Measurements from ENCODE around the gene ERN2.

Gene ERN2

GRCh38 chr16:23651943-23652468 lies 61.0 kb downstream of the ERN2 start:
- H3K4me3 ChIP-seq (ENCODE audit: low read depth, low read length) = no peak overlapping the region
- no peak overlapping the region for H3K4me2 ChIP-seq (ENCODE audit: low read length)
- TF ChIP-seq, protein P1, sequence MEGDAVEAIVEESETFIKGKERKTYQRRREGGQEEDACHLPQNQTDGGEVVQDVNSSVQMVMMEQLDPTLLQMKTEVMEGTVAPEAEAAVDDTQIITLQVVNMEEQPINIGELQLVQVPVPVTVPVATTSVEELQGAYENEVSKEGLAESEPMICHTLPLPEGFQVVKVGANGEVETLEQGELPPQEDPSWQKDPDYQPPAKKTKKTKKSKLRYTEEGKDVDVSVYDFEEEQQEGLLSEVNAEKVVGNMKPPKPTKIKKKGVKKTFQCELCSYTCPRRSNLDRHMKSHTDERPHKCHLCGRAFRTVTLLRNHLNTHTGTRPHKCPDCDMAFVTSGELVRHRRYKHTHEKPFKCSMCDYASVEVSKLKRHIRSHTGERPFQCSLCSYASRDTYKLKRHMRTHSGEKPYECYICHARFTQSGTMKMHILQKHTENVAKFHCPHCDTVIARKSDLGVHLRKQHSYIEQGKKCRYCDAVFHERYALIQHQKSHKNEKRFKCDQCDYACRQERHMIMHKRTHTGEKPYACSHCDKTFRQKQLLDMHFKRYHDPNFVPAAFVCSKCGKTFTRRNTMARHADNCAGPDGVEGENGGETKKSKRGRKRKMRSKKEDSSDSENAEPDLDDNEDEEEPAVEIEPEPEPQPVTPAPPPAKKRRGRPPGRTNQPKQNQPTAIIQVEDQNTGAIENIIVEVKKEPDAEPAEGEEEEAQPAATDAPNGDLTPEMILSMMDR (IDR thresholded peaks at IDR 0.05) = no peak
- no peaks in the 10 kb centered on the region for H3K4me1 ChIP-seq
- H2AFZ ChIP-seq = no peak overlapping the region
- H3K9ac ChIP-seq = no peak overlapping the region
- no peak overlapping the region for H3K27ac ChIP-seq
- peaks cover 27% of the 10 kb centered on the region for H3K79me2 ChIP-seq
- no peaks in the 10 kb centered on the region for H3K9me3 ChIP-seq (ENCODE audit: control insufficient read depth, low read length)
- no peaks in the 10 kb centered on the region for H3K36me3 ChIP-seq (ENCODE audit: control insufficient read depth, insufficient read depth, low read length)
- no peaks in the 10 kb centered on the region for H3K27me3 ChIP-seq (ENCODE audit: control insufficient read depth, insufficient read depth, low read length)

GRCh38 chr16:23650674-23651416 lies 62.2 kb downstream of the ERN2 start:
- TF ChIP-seq, protein P1 (IDR thresholded peaks at IDR 0.05) = no peak
- Histone ChIP-seq H3K27ac (no peak overlapping the region), H3K27me3 (ENCODE audit: control insufficient read depth, insufficient read depth, low read length) (no peaks in the 10 kb centered on the region), H3K4me1 (no peaks in the 10 kb centered on the region), H3K4me2 (ENCODE audit: low read length) (no peak overlapping the region), H3K36me3 (ENCODE audit: control insufficient read depth, insufficient read depth, low read length) (no peaks in the 10 kb centered on the region), H3K4me3 (ENCODE audit: low read depth, low read length) (no peak overlapping the region), H3K9ac (no peak overlapping the region), H3K9me3 (ENCODE audit: control insufficient read depth, low read length) (no peaks in the 10 kb centered on the region), H3K79me2 (peaks cover 32% of the 10 kb centered on the region), H2AFZ (no peak overlapping the region)

DNA sequence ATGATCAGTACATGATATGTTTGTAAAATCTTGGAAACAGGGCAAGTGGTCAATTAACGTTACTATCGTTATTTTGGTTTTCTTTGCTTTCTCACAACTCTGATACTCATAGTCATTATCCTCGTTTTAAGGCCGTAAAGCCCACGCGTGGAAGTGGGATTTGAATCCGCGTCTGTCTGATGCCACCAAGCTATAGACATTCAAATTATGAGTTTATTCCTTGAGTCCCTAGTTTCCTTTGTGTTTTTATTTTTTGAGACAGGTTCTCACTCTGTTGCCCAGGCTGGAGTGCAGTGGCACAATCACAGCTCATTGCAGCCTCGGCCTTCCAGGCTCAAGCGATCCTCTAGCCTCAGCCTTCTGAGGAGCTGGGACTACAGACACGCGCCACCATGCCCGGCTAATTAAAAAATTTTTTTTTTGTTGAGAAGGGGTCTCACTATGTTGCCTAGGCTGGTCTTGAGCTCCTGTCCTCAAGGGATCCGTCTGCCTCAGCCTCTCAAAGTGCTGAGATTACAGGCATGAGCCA lies 70.7 kb downstream of the ERN2 start:
- Histone ChIP-seq H3K36me3 (ENCODE audit: control insufficient read depth, insufficient read depth, low read length) (no peaks in the 10 kb centered on the region), H3K79me2 (peaks cover 22% of the 10 kb centered on the region), H3K4me3 (ENCODE audit: low read depth, low read length) (peak overlapping the region; percentile 91), H3K9me3 (ENCODE audit: control insufficient read depth, low read length) (no peaks in the 10 kb centered on the region), H3K27me3 (ENCODE audit: control insufficient read depth, insufficient read depth, low read length) (no peaks in the 10 kb centered on the region), H3K27ac (no peak overlapping the region), H3K4me2 (ENCODE audit: low read length) (peak overlapping the region; percentile 83), H3K4me1 (no peaks in the 10 kb centered on the region), H3K9ac (no peak overlapping the region), H2AFZ (no peak overlapping the region)
- TF ChIP-seq, protein P1 (IDR thresholded peaks at IDR 0.05) = no peak

GRCh38 chr16:23640931-23641765 lies 71.9 kb downstream of the ERN2 start, which contains the start of the genes DCTN5 and PALB2:
Gene DCTN5 (plus strand): TSS chr16:23641466. CDS start chr16:23641543, 77 bp downstream.
Gene PALB2 (minus strand): TSS chr16:23641310. CDS start chr16:23641157, 153 bp downstream.
- Histone ChIP-seq H3K9me3 (ENCODE audit: control insufficient read depth, low read length) (no peaks in the 10 kb centered on the region), H3K79me2 (peaks cover 11% of the 10 kb centered on the region), H3K27ac (peak within 1 kb of the TSS; percentile 58), H3K4me2 (ENCODE audit: low read length) (peak within 1 kb of the TSS; percentile 83), H3K27me3 (ENCODE audit: control insufficient read depth, insufficient read depth, low read length) (no peaks in the 10 kb centered on the region), H3K36me3 (ENCODE audit: control insufficient read depth, insufficient read depth, low read length) (no peaks in the 10 kb centered on the region), H2AFZ (peak within 1 kb of the TSS; percentile 83), H3K4me1 (no peaks in the 10 kb centered on the region), H3K4me3 (ENCODE audit: low read depth, low read length) (peak within 1 kb of the TSS; percentile 91), H3K9ac (peak within 1 kb of the TSS; percentile 4)
- TF ChIP-seq, protein P1 (IDR thresholded peaks at IDR 0.05) = no peak

Data from parathyroid adenoma (tissue), 2 donors.